GM12872 (cell line): ENCODE results near the gene GAS7.

Experiments used
- TF ChIP-seq, protein P1 (sequence below): IDR thresholded peaks from 3 replicates; pipeline ENCODE4 v1.5.1; 2011; ENCODE audit warnings: low read depth, mild to moderate bottlenecking, low read length, moderate library complexity; ENCODE audit not compliant: insufficient read depth

The GAS7 gene

DNA sequence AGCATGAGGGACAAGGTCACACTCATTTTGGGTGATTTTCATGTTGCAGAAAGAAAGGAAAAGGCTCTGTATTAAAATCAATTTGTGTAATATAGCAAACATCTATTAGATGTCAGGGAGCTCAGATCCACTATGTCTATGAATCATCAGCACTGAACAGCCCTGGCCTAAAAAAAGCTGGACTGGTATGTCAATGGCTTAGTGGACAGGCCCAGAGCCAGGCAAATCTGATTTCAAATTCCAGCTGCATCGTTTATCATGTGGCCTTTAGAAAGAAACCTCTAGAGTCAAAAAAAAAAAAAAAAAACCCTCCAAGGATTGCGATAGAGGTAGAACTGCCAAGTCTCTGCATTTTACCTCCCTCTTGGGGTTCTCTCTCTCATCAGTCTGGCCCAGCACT is 5.4 kb downstream of the GAS7 start:
- TF ChIP-seq, protein P1, sequence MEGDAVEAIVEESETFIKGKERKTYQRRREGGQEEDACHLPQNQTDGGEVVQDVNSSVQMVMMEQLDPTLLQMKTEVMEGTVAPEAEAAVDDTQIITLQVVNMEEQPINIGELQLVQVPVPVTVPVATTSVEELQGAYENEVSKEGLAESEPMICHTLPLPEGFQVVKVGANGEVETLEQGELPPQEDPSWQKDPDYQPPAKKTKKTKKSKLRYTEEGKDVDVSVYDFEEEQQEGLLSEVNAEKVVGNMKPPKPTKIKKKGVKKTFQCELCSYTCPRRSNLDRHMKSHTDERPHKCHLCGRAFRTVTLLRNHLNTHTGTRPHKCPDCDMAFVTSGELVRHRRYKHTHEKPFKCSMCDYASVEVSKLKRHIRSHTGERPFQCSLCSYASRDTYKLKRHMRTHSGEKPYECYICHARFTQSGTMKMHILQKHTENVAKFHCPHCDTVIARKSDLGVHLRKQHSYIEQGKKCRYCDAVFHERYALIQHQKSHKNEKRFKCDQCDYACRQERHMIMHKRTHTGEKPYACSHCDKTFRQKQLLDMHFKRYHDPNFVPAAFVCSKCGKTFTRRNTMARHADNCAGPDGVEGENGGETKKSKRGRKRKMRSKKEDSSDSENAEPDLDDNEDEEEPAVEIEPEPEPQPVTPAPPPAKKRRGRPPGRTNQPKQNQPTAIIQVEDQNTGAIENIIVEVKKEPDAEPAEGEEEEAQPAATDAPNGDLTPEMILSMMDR = no peak

GRCh38 chr17:10192461-10192860 is 5.9 kb downstream of the GAS7 start:
- TF ChIP-seq, protein P1 = no peak

DNA sequence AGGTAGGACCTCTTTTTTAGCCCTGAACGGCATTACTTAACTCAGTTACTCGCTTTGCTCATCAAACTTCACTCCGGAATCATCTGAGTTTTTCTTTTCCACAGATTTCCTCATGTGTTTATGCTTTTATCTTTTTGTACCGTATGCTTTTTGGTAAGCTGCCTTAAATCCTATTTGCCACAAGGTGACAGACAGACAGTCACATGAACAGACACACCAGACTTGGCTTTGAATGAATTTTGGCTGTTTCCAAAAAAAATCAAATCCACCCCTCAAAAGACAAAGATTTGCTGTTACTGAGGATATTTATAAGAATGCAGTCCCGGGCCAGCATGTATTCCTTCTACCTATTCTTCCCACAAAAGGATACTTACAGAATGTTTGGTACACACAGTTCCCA is 10.9 kb downstream of the GAS7 start:
- TF ChIP-seq, protein P1 = no peak

GRCh38 chr17:10186771-10187410 is 11.5 kb downstream of the GAS7 start:
- TF ChIP-seq, protein P1 = no peak

DNA sequence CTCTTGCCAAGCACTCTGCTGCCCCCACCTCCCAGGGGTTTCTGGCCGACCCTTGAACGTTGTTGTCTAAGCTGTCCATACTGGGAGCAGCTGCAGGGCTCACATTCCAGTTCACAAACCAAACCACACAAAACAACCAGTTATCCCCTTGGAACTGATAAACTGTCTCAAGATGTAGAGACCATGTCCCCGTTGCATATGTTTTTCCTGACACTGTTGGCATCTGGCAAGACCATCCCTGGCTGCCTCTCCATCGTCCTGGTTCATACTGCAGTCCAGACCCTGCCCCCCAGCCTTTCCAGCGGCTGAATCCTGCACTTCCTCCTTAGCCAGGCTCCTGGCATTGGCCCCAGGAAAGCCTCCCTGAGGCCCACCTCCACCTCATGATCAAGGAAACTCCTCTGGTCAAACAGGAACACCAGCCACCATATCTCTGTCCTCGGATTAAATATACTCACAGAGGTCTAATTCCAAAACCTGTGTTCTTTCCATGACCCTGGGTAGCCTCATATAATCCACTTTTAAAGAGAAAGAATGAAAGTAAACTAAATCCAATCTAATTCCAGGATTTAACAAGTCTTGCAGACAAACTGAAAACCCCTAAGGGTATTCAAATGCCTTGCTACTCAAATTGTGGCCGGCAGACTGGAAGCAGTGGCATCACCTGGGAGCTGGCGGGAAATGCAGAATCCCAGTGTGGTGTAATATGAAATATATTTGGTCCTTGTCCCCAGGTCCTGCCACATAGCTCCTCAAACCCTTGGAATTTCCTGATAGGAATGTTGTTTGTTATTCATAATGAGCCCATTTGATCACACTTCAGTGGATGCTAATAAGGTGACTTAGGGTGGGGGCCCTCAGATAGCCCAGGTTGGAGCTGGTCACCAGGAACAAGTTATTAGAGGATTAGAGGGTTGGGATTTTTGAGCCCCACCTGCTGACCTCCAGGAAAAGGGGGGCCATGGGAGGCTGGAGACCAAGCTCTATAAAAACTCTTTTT is 14.2 kb downstream of the GAS7 start:
- TF ChIP-seq, protein P1 = no peak

DNA sequence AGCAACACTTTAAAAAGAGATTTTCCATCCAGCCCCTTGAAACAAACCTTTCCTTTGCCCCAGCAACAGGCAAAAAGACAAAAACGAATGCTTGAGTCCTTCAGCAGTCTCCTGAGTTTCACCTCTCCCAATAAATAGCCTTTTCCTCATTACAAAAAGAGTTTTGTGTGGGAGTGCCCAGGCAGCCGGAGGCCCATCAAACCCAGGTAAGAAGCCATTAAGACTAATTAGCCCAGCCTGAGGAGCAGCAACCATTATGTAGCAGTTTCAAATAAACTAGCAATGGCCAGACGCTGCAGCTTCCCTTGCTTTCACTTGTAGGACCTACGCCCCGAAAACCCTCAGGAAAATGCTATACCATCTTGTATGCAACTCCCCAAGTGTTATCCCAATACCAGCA is 15.6 kb downstream of the GAS7 start:
- TF ChIP-seq, protein P1 = no peak

DNA sequence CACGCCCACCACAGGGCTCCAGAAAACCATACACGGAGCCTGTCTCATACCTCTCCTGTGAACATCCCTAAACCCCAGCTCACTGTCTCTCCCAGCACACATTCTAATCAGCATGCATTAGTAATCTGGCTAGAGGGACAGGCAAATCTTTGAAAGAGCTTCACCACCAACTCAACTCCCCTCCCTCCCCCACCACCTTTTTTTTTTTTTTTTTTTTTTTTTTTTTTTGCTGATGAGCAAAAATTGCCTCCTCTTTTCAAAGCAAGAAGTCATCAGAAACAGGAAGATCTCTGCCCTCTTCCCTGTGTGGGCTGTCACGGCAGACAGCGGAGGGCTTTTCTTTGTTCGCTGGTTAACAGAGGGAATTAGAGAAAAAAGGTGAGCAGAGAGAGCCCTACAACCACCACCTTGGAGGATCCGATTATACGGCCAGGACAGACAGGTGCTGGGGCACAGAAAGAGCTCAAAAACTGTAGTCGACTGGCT is 19.9 kb downstream of the GAS7 start:
- TF ChIP-seq, protein P1 = no peak
